ENCODE results near the gene CASZ1.

CASZ1 gene

GRCh38 chr1:10674222-10674621 is 122.2 kb downstream of the CASZ1 start:
- Mint-ChIP-seq H3K9me3 (no peaks in the 10 kb centered on the region), H3K4me1 (peaks cover 94% of the 10 kb centered on the region), H3K27me3 (ENCODE audit: low read depth, poor library complexity) (peaks cover 12% of the 10 kb centered on the region), H3K4me3 (no peak overlapping the region), H3K36me3 (ENCODE audit: low read depth) (no peaks in the 10 kb centered on the region), H3K27ac (no peak overlapping the region)
- no peak for TF ChIP-seq CTCF (IDR thresholded peaks at IDR 0.05)
- DNase-seq = no peak

GRCh38 chr1:10673109-10673711 is 123.2 kb downstream of the CASZ1 start:
- no peak for DNase-seq
- Mint-ChIP-seq H3K27me3 (ENCODE audit: low read depth, poor library complexity) (peaks cover 12% of the 10 kb centered on the region), H3K4me1 (peaks cover 94% of the 10 kb centered on the region), H3K36me3 (ENCODE audit: low read depth) (no peaks in the 10 kb centered on the region), H3K4me3 (peak overlapping the region; percentile 23), H3K27ac (no peak overlapping the region), H3K9me3 (no peaks in the 10 kb centered on the region)
- no peak for TF ChIP-seq CTCF (IDR thresholded peaks at IDR 0.05)

- TF ChIP-seq CTCF (IDR thresholded peaks at IDR 0.05) = no peak
- Mint-ChIP-seq H3K4me3 (peak overlapping the region; percentile 64), H3K4me1 (peaks cover 92% of the 10 kb centered on the region), H3K27me3 (ENCODE audit: low read depth, poor library complexity) (peaks cover 9% of the 10 kb centered on the region), H3K9me3 (no peaks in the 10 kb centered on the region), H3K27ac (no peak overlapping the region), H3K36me3 (ENCODE audit: low read depth) (no peaks in the 10 kb centered on the region)
- no peak for DNase-seq
These were observed 123.9 kb downstream of the CASZ1 start for GRCh38 chr1:10672343-10673050.

- H3K4me1 Mint-ChIP-seq = peaks cover 92% of the 10 kb centered on the region
- peaks cover 4% of the 10 kb centered on the region for H3K27me3 Mint-ChIP-seq (ENCODE audit: low read depth, poor library complexity)
- TF ChIP-seq CTCF (IDR thresholded peaks at IDR 0.05) = no peak
- H3K4me3 Mint-ChIP-seq = peak overlapping the region; percentile 64
- H3K36me3 Mint-ChIP-seq (ENCODE audit: low read depth) = no peaks in the 10 kb centered on the region
- no peak overlapping the region for H3K27ac Mint-ChIP-seq
- no peaks in the 10 kb centered on the region for H3K9me3 Mint-ChIP-seq
- DNase-seq = peak; percentile 65
These were observed 124.7 kb downstream of the CASZ1 start for GRCh38 chr1:10671622-10672342.

- H3K9me3 Mint-ChIP-seq = no peaks in the 10 kb centered on the region
- peak overlapping the region; percentile 74 for H3K27ac Mint-ChIP-seq
- no peaks in the 10 kb centered on the region for H3K27me3 Mint-ChIP-seq (ENCODE audit: low read depth, poor library complexity)
- no peak for TF ChIP-seq CTCF (IDR thresholded peaks at IDR 0.05)
- no peaks in the 10 kb centered on the region for H3K36me3 Mint-ChIP-seq (ENCODE audit: low read depth)
- H3K4me3 Mint-ChIP-seq = peak overlapping the region; percentile 69
- peaks cover 92% of the 10 kb centered on the region for H3K4me1 Mint-ChIP-seq
- DNase-seq = no peak
These were observed 125.4 kb downstream of the CASZ1 start for GRCh38 chr1:10671090-10671489.

Data from nephron progenitor cell (in vitro differentiated cells).